ENCODE results near the gene PLCB1. TPM values are rescaled to one million over a fixed set of nuclear protein-coding genes. Genes with fewer than 3 reads are reported as not detected.
"Not testable (repeated sequence)": the region's sequence is repeated elsewhere in the genome, so short reads cannot be mapped to it uniquely, and the experiment has no call there.

Gene PLCB1
- polyA plus RNA-seq (2013, experiment 1 of 2): 9.8 TPM
- 8.7 TPM for polyA plus RNA-seq (2013, experiment 2 of 2)

- Histone ChIP-seq H3K27ac (ENCODE audit: low read depth, low read length, severe bottlenecking) (peak within 1 kb of the TSS; percentile 47), H3K36me3 (ENCODE audit: control insufficient read depth, insufficient read depth, low read length) (no peaks in the 10 kb centered on the region)
- WGBS, 2 experiments (ENCODE audit: insufficient coverage in 2 of 2): 2 to 3% methylated on average over 42 to 47 of the region's 65 CpGs
Measured at GRCh38 chr20:8131598-8132483, at the start of gene PLCB1. Gene PLCB1, plus strand, starts transcription at chr20:8132266. Its CDS starts 386 bp downstream, at chr20:8132652.

GRCh38 chr20:8082989-8083388 is 49.1 kb upstream of the PLCB1 start:
- H3K4me1 ChIP-seq (ENCODE audit: control insufficient read depth, insufficient read depth, low read length, poor library complexity, severe bottlenecking): no peaks in the 10 kb centered on the region
- H3K27ac ChIP-seq (ENCODE audit: low read depth, low read length, severe bottlenecking): no peak overlapping the region
- no peaks in the 10 kb centered on the region for H3K9me3 ChIP-seq (ENCODE audit: control insufficient read depth, low read length)
- no peaks in the 10 kb centered on the region for H3K36me3 ChIP-seq (ENCODE audit: control insufficient read depth, insufficient read depth, low read length)
- no peak overlapping the region for H3K4me3 ChIP-seq (ENCODE audit: extremely low read depth, insufficient read depth, low read length, poor library complexity, severe bottlenecking)

More at GRCh38 chr20:8131598-8132483, at the start of gene PLCB1:
- H3K4me3 ChIP-seq (ENCODE audit: extremely low read depth, insufficient read depth, low read length, poor library complexity, severe bottlenecking): peak within 1 kb of the TSS; percentile 55
- no peaks in the 10 kb centered on the region for H3K9me3 ChIP-seq (ENCODE audit: control insufficient read depth, low read length)
- H3K4me1 ChIP-seq (ENCODE audit: control insufficient read depth, insufficient read depth, low read length, poor library complexity, severe bottlenecking): peaks cover 7% of the 10 kb centered on the region

- Histone ChIP-seq H3K4me1 (ENCODE audit: control insufficient read depth, insufficient read depth, low read length, poor library complexity, severe bottlenecking) (no peaks in the 10 kb centered on the region), H3K4me3 (ENCODE audit: extremely low read depth, insufficient read depth, low read length, poor library complexity, severe bottlenecking) (no peak overlapping the region), H3K27ac (ENCODE audit: low read depth, low read length, severe bottlenecking) (peak overlapping the region; percentile 55), H3K9me3 (ENCODE audit: control insufficient read depth, low read length) (no peaks in the 10 kb centered on the region), H3K36me3 (ENCODE audit: control insufficient read depth, insufficient read depth, low read length) (no peaks in the 10 kb centered on the region)
- WGBS, 2 experiments (ENCODE audit: insufficient coverage in 2 of 2): 56 to 72% methylated on average over 3 to 4 of the region's 5 CpGs
Measured at GRCh38 chr20:8089668-8090067, 42.4 kb upstream of the PLCB1 start.

GRCh38 chr20:8094415-8094818 is 37.6 kb upstream of the PLCB1 start:
- Histone ChIP-seq H3K4me3 (ENCODE audit: extremely low read depth, insufficient read depth, low read length, poor library complexity, severe bottlenecking) (no peak overlapping the region), H3K9me3 (ENCODE audit: control insufficient read depth, low read length) (no peaks in the 10 kb centered on the region), H3K36me3 (ENCODE audit: control insufficient read depth, insufficient read depth, low read length) (no peaks in the 10 kb centered on the region), H3K27ac (ENCODE audit: low read depth, low read length, severe bottlenecking) (no peak overlapping the region), H3K4me1 (ENCODE audit: control insufficient read depth, insufficient read depth, low read length, poor library complexity, severe bottlenecking) (no peaks in the 10 kb centered on the region)
- WGBS, 2 experiments (ENCODE audit: insufficient coverage in 2 of 2): 40 to 92% methylated on average over 1 of the region's 1 CpG

GRCh38 chr20:8094850-8095249 is 37.2 kb upstream of the PLCB1 start:
- H3K27ac ChIP-seq (ENCODE audit: low read depth, low read length, severe bottlenecking): no peak overlapping the region
- no peaks in the 10 kb centered on the region for H3K9me3 ChIP-seq (ENCODE audit: control insufficient read depth, low read length)
- H3K36me3 ChIP-seq (ENCODE audit: control insufficient read depth, insufficient read depth, low read length): no peaks in the 10 kb centered on the region
- no peaks in the 10 kb centered on the region for H3K4me1 ChIP-seq (ENCODE audit: control insufficient read depth, insufficient read depth, low read length, poor library complexity, severe bottlenecking)
- no peak overlapping the region for H3K4me3 ChIP-seq (ENCODE audit: extremely low read depth, insufficient read depth, low read length, poor library complexity, severe bottlenecking)
- WGBS, 2 experiments (ENCODE audit: insufficient coverage in 2 of 2): no CpG with 5 or more reads among the region's 2 CpGs

GRCh38 chr20:8095648-8096572 is 36.2 kb upstream of the PLCB1 start:
- Histone ChIP-seq H3K36me3 (ENCODE audit: control insufficient read depth, insufficient read depth, low read length) (no peaks in the 10 kb centered on the region), H3K9me3 (ENCODE audit: control insufficient read depth, low read length) (no peaks in the 10 kb centered on the region), H3K4me1 (ENCODE audit: control insufficient read depth, insufficient read depth, low read length, poor library complexity, severe bottlenecking) (no peaks in the 10 kb centered on the region), H3K4me3 (ENCODE audit: extremely low read depth, insufficient read depth, low read length, poor library complexity, severe bottlenecking) (no peak overlapping the region), H3K27ac (ENCODE audit: low read depth, low read length, severe bottlenecking) (no peak overlapping the region)
- whole genome bisulfite sequencing, 2 experiments (ENCODE audit: insufficient coverage in 2 of 2): 65 to 91% methylated on average over 2 of the region's 5 CpGs

GRCh38 chr20:8097307-8097706 is 34.8 kb upstream of the PLCB1 start:
- no peaks in the 10 kb centered on the region for H3K4me1 ChIP-seq (ENCODE audit: control insufficient read depth, insufficient read depth, low read length, poor library complexity, severe bottlenecking)
- no peak overlapping the region for H3K4me3 ChIP-seq (ENCODE audit: extremely low read depth, insufficient read depth, low read length, poor library complexity, severe bottlenecking)
- no peak overlapping the region for H3K27ac ChIP-seq (ENCODE audit: low read depth, low read length, severe bottlenecking)
- H3K36me3 ChIP-seq (ENCODE audit: control insufficient read depth, insufficient read depth, low read length): no peaks in the 10 kb centered on the region
- no peaks in the 10 kb centered on the region for H3K9me3 ChIP-seq (ENCODE audit: control insufficient read depth, low read length)
- WGBS, 2 experiments (ENCODE audit: insufficient coverage in 2 of 2): 67% methylated on average over 1 of the region's 2 CpGs; no CpG with 5 or more reads in 1 of the 2 experiments

- no peak overlapping the region for H3K4me3 ChIP-seq (ENCODE audit: extremely low read depth, insufficient read depth, low read length, poor library complexity, severe bottlenecking)
- no peaks in the 10 kb centered on the region for H3K4me1 ChIP-seq (ENCODE audit: control insufficient read depth, insufficient read depth, low read length, poor library complexity, severe bottlenecking)
- H3K9me3 ChIP-seq (ENCODE audit: control insufficient read depth, low read length): peaks cover 12% of the 10 kb centered on the region
- WGBS, 2 experiments (ENCODE audit: insufficient coverage in 2 of 2): 100% methylated on average over 1 of the region's 2 CpGs
- H3K27ac ChIP-seq (ENCODE audit: low read depth, low read length, severe bottlenecking): no peak overlapping the region
- no peaks in the 10 kb centered on the region for H3K36me3 ChIP-seq (ENCODE audit: control insufficient read depth, insufficient read depth, low read length)
Measured at GRCh38 chr20:8104252-8104651, 27.8 kb upstream of the PLCB1 start.

- H3K27ac ChIP-seq (ENCODE audit: low read depth, low read length, severe bottlenecking); H3K4me3 ChIP-seq (ENCODE audit: extremely low read depth, insufficient read depth, low read length, poor library complexity, severe bottlenecking); H3K36me3 ChIP-seq (ENCODE audit: control insufficient read depth, insufficient read depth, low read length); H3K9me3 ChIP-seq (ENCODE audit: control insufficient read depth, low read length): not testable (repeated sequence)
- H3K4me1 ChIP-seq (ENCODE audit: control insufficient read depth, insufficient read depth, low read length, poor library complexity, severe bottlenecking): peaks cover 19% of the 10 kb centered on the region
- WGBS, 2 experiments (ENCODE audit: insufficient coverage in 2 of 2): 88 to 96% methylated on average over 11 to 15 of the region's 21 CpGs
Measured at GRCh38 chr20:8114612-8115011, 17.5 kb upstream of the PLCB1 start.

GRCh38 chr20:8115436-8115835 is 16.6 kb upstream of the PLCB1 start:
- Histone ChIP-seq H3K4me3 (ENCODE audit: extremely low read depth, insufficient read depth, low read length, poor library complexity, severe bottlenecking) (no peak overlapping the region), H3K9me3 (ENCODE audit: control insufficient read depth, low read length) (no peaks in the 10 kb centered on the region), H3K4me1 (ENCODE audit: control insufficient read depth, insufficient read depth, low read length, poor library complexity, severe bottlenecking) (peaks cover 19% of the 10 kb centered on the region), H3K36me3 (ENCODE audit: control insufficient read depth, insufficient read depth, low read length) (no peaks in the 10 kb centered on the region), H3K27ac (ENCODE audit: low read depth, low read length, severe bottlenecking) (peak overlapping the region; percentile 3)
